WI38 (cell line): ENCODE data around the gene PRR5.

ENCODE experiments used
- H3K4me3 ChIP-seq: 2 replicates; pipeline ENCODE4 v1.5.1; 2011; ENCODE audit warnings: low read depth, mild to moderate bottlenecking, control low read depth, low read length
- TF ChIP-seq, protein P1 (sequence below): IDR thresholded peaks from 2 replicates; pipeline ENCODE4 v1.5.1; 2012; ENCODE audit warnings: low read depth, mild to moderate bottlenecking, control low read depth, low read length

Gene PRR5

DNA sequence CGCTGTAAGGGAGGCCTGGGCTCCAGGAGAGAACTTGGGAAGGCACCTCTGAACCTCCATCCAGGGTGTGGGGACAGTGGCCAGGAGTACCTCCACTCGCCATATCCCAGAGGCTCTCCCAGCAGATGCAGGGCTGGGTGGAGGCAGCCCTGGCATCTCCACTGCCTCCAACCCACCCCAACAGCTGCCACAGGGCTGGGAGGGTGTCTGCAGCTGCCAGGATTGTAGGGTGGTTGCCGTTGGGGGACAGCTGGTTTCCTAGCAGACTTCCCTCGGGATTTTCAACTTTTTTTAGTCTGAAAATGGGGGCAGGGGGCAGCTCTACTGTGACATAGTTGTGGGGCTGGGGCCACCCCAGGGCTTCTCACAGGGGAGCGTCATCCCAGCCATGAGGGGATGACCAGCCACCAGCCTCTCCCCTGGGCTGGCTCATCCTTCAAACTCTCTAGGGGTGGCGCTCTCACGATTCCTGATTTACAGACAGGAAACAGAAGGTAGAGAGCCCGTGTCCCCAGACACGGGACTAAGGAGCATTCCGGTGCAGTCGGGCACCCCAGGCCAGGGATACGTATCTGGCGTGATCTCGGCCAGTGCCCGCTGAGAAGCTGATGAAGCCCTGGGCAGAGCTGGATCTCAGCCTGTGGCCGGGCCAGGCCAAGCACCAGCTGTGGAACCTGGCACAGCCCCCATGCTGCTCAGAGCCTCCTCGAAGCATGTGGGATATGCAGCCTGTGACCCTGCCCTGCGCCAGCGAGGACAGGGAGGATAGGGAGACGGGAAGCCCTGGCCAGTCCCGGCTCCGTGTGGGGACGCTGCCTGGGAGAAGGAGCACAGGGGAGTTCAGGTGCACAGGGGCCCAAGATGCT lies 9.9 kb downstream of the PRR5 start:
- TF ChIP-seq, protein P1, sequence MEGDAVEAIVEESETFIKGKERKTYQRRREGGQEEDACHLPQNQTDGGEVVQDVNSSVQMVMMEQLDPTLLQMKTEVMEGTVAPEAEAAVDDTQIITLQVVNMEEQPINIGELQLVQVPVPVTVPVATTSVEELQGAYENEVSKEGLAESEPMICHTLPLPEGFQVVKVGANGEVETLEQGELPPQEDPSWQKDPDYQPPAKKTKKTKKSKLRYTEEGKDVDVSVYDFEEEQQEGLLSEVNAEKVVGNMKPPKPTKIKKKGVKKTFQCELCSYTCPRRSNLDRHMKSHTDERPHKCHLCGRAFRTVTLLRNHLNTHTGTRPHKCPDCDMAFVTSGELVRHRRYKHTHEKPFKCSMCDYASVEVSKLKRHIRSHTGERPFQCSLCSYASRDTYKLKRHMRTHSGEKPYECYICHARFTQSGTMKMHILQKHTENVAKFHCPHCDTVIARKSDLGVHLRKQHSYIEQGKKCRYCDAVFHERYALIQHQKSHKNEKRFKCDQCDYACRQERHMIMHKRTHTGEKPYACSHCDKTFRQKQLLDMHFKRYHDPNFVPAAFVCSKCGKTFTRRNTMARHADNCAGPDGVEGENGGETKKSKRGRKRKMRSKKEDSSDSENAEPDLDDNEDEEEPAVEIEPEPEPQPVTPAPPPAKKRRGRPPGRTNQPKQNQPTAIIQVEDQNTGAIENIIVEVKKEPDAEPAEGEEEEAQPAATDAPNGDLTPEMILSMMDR = no peak
- no peak overlapping the region for H3K4me3 ChIP-seq

DNA sequence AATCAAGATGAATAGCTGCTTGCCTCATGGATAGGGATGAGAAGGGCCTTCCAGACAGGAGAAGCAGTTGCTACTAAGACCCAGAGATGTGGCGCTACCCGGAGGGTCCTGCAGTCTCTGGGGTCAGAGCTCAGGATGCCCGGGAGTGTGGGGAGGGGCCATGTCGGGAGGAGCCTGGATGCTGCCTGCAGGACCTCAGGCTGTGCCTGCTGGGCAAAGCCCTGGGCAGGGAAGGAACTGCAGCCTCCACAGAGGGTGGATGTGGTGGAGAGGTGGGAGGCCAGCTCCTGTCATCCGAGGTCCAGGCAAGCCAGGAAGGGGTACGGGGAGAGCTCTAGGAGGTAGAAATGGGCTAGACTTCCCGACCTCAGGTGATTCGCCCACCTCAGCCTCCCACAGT lies 11.0 kb downstream of the PRR5 start:
- TF ChIP-seq, protein P1 = no peak
- H3K4me3 ChIP-seq = no peak overlapping the region

DNA sequence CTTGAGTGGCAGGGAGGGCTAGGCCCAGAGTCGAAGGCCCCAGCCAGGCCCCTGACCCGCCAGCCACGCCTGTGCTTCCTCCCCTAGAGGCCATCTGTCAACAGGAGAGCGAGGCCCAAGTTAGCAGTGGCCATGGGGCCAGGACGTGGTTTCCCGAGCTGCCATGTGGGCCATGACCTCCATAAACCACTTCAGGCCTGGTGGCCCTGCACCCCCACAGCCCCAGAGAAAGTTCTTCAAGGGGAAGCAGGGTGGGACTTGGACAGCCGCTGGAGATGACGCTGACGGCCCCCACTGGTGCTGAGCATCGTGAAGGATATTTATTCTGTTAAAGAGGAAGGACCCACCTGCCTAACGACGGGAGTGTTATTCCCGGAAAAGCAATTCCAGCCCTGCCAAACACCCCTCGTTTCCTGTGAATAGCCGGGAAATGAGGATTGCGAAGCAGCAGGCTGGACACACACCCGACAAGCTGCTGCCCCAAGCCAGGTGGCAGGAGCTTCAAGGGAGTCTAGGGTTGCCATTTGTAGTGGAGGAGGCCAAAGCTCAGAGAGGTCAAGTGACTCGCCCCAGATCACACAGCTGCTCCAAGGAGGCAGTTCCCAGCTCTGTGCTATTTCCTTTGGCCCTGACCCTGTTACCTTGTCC lies 12.8 kb downstream of the PRR5 start:
- H3K4me3 ChIP-seq = no peak overlapping the region
- TF ChIP-seq, protein P1 = no peak

DNA sequence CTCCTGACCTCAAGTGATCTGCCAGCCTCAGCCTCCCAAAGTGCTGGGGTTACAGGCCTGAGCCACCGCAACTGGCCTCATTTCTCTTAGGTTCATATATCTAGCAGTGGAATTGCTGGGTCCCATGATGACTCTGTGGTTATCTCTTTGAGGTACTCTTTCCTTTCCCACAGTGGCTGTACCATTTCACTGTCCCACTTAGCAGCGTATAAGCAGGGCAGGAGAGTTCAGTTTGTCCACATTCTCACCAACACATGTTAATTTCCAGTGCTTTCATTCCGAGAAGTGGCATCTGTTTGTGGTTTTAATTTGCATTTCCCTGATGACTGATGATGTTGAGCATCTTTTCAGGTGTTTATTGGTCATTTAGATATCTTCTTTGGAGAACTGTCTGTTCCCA lies 16.4 kb downstream of the PRR5 start:
- no peak overlapping the region for H3K4me3 ChIP-seq

DNA sequence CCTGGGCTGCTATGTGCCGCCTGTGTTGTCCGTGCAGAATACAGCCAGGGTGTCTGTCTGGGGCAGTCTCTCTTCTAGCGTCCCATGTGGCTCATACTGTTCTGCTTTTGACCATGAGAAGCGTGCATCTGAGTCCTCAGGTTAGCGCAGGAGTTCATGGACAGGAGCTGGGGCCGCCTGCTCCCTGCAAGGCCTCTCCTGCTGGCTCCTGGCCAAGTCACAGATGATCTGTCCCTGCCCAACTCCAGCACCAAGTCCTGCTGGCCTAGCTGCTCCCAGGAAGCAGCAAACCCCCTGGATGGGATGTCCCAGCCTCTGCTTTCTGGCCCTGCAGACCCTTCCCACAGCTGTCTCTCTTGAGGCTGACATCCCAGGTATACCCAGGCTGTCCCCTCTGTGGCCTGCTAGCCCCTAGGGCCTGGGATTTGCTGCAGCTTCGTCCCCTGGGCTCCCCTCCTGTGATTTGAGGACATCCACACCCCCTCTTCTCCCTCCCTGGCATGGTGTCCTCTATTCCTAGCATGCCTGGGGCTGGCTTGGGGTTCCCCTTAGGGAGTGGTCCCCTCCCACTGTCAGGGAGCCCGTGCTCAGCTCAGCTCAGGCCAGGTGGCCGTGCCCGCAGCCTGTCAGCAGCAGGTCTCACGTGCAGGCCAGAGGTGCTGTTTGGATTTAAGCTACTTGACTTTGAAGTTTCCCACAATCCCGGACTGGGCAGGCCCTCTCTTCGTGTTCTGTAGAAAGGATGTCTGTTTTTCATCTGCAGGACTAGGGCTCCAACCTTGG lies 17.8 kb downstream of the PRR5 start:
- H3K4me3 ChIP-seq = no peak overlapping the region
- TF ChIP-seq, protein P1 = no peak

More for the DNA sequence above, 16.4 kb downstream of the PRR5 start:
- TF ChIP-seq, protein P1 = no peak

DNA sequence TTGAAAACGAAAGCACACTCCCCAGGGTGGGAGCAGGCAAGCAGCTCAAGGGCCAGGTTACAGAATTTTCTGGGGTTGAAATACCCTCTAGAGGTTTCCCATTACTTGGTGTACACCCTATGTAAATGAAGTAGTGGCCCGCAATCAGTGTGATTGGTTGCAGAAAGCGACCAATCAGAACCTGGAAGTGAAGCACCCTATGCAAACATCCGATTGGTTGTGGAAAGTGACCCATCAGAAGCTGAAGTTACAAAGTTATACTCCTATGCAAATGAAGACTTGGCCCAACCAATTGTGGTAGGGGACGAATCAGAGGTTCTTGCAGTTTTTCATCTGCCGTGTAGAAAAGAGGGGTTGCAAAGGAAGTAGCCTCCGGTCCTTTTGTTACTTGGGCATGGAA lies 19.2 kb downstream of the PRR5 start:
- no peak overlapping the region for H3K4me3 ChIP-seq
- TF ChIP-seq, protein P1 = no peak

DNA sequence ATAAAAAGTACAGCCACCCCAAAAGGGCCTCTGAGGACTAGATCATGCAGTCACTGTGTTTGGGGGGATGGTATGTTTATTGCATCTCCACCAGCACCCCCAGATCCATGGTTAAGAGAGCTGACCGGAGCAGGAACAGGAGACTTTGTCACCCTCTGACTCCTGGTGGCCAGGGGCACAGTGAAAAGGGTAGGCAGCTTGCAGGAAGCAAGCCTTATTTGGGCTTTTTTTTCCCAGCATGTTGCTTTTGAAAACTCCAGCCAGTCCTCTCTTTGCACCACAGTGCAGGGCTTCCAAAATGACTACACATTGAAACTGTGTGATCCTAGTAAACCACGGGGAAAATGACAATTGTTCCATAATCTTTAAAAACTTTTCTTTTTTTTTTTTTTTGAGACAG lies 20.6 kb downstream of the PRR5 start:
- no peak overlapping the region for H3K4me3 ChIP-seq
- TF ChIP-seq, protein P1 = no peak
